Heart left ventricle (tissue), 16 donors: ENCODE data around the gene VSIG10L2. TPM values are rescaled to one million over a fixed set of nuclear protein-coding genes. Genes with fewer than 3 reads are reported as not detected.

Experiments
- ATAC-seq, 4 donors: fragments of 200-7000 bp; cut with Tn5 transposase; one replicate each; pipeline ENCODE4 v1.9.1; 2020 to 2022; ENCODE audit warnings: moderate library complexity in 4 of 4, mild to moderate bottlenecking in 3 of 4, moderate number of reproducible peaks in 1 of 4
- DNase-seq, 5 donors: peaks; one replicate each; pipeline ENCODE4 v3.0.0-alpha.2; 2020
- H3K27ac ChIP-seq, 12 donors: fragments of 200-600 bp; sonication (generic) in 4 of 12; one replicate each; pipeline versions ENCODE4 v1.5.0 to v1.8.0; 2016 to 2022; ENCODE audit warnings: mild to moderate bottlenecking in 2 of 12
- H3K27me3 ChIP-seq, 9 donors: fragments of 200-600 bp; sonication (generic) in 2 of 9; one replicate each; pipeline versions ENCODE4 v1.5.1 to v1.8.0; 2016 to 2022; ENCODE audit warnings: mild to moderate bottlenecking in 3 of 9
- H3K36me3 ChIP-seq, 9 donors: fragments of 200-600 bp; sonication (generic) in 2 of 9; one replicate each; pipeline versions ENCODE4 v1.5.0 to v1.8.0; 2018 to 2022; ENCODE audit warnings: mild to moderate bottlenecking in 2 of 9
- H3K4me1 ChIP-seq, 12 donors: fragments of 200-600 bp; sonication (generic) in 4 of 12; one replicate each; pipeline versions ENCODE4 v1.5.0 to v1.8.0; 2016 to 2022; ENCODE audit warnings: mild to moderate bottlenecking in 3 of 12
- H3K4me3 ChIP-seq, 12 donors: fragments of 200-600 bp; sonication (generic) in 4 of 12; one replicate each; pipeline versions ENCODE4 v1.5.0 to v1.8.0; 2017 to 2022; ENCODE audit warnings: mild to moderate bottlenecking in 9 of 12, moderate library complexity in 4 of 12
- H3K9me3 ChIP-seq, 12 donors: fragments of 200-600 bp; sonication (generic) in 4 of 12; one replicate each; pipeline versions ENCODE4 v1.5.0 to v1.8.0; 2016 to 2022; ENCODE audit warnings: mild to moderate bottlenecking in 1 of 12
- POLR2A ChIP-seq, 2 donors: fragments of 450-650 bp; IDR thresholded peaks; one replicate each; pipeline ENCODE4 v1.6.1; 2017; ENCODE audit warnings: antibody characterized with exemption in 2 of 2, mild to moderate bottlenecking in 2 of 2, moderate library complexity in 2 of 2
- WGBS, 4 donors: extraction: QIAGEN DNeasy Blood & Tissue Kit in 2 of 4; methylation state at CpG; one replicate each; pipeline versions ENCODE4 v1.1.5 to v1.1.7; 2013 to 2018; 5-methylcytosine and 5-hydroxymethylcytosine counted together
- intact Hi-C, 10 donors: fragments of 100-400 bp; cut with DNase I; formaldehyde crosslinking; loops; one replicate each; pipeline versions ENCODE4 v1.11.1 to v1.14.2; 2022
- polyA plus RNA-seq, 2 donors: library from polyadenylated mRNA; stranded (reverse); fragments of 200-250 nt; gene quantifications; one replicate each; pipeline ENCODE4 v1.2.3, GENCODE V29; 2013
- total RNA-seq, 9 donors: library from RNA; depleted of rRNA in 2 of 9; stranded (reverse); fragments of >200 nt in 2 of 9; fragmentation: NEBNext Ultra II Directional in 3 of 9; extraction: Animal tissue kit (Norgen Biotek cat#: 25700) in 3 of 9; gene quantifications; one replicate each; pipeline versions ENCODE4 v1.1.0 to v1.2.4, GENCODE V29; 2016 to 2023
- TF ChIP-seq, protein P1 (sequence below), 12 donors: fragments of 200-600 bp; sonication (generic) in 4 of 12; IDR thresholded peaks; one replicate each; pipeline versions ENCODE4 v1.5.0 to v1.8.0; 2018 to 2022; ENCODE audit warnings: antibody characterized with exemption in 12 of 12, mild to moderate bottlenecking in 5 of 12
- donor health status: ischemic (EF 13 %, LVEDD 7.1; RV severe dilation, severe dysfunction).
- donor health status: healthy with polysubstance abuse.
- donor health status: DM: no; HTN: yes; CAD: no.
- donor health status: DM: no; HTN: no; CAD: no.
- donor health status: ischemic (EF 25% LVEDD 6.9; RV normal size, moderate dysfunction).
- donor health status: ischemic (EF 25% LVEDD 5.7; RV mildly dilated, moderate dysfunction).
- donor health status: healthy.
- donor health status: DM: yes; HTN: yes; CAD: no.
- donor health status: ischemic (EF 35%, LVEDD 5.7; RV mildly dilated, moderate dysfunction).
- donor health status: nonischemic (EF 11% LVEDD 7.7; RV severe dilation, severe dysfunction).
- donor health status: DM: yes; HTN: yes; CAD: no.
- donor health status: PGD.
- donor health status: ischemic (EF 29% LVEDD 5.4; RV normal size, mild dysfunction).
- donor health status: nonischemic (EF 23%, LVEDD 6.1; RV moderate dilation, normal function).

The VSIG10L2 gene
- total and polyA plus RNA-seq, 11 donors: 0.04 to 0.21 (median 0.12) TPM; not detected in 8

DNA sequence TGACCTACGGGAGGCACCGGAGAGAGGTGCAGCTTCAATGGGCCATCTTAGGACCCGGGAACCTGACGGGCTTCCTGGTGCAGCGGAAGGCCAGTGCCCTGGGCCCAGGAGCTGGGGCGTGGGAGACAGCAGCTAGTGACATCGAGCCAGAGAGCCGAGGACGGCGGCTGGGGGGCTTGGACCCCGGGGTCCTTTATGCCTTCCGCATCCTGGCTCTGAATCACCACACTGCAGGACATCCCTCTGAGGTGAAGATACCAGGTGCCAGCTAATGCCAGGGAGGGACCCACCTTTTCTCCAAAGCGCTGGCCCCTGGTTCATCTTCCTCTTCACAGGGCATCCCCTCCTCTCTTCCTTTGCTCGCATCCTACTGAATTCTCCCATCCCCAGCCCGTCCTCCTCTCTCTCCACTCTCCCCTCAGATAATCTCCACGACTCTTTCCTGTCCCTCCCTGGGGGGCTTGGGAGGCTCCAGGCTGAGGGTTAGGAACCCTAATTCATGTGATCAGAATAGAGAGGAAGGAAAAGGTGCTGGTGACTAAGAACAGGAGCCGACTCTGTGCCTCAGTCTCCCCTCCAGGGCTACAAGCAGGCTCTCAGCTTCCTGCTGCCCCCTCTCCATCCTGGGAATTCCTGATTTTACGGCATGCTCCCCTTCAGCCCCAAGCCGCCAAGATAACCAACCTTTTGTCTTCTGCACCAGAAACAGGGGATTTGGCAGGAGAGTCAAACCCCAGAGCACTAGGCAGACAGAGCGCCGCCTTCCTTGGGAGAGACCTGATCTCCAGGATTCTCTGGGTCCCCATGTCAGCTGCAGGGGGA, 8.5 kb downstream of the VSIG10L2 start:
- Histone ChIP-seq H3K9me3 (no peaks in the 10 kb centered on the region), H3K4me1 (peaks cover 3 to 31% (median 16%) of the 10 kb centered on the region in 12 donors), H3K27ac (no peak overlapping the region), H3K4me3 (no peak overlapping the region), H3K36me3 (peaks cover 0 to 2% (median 0%) of the 10 kb centered on the region in 9 donors), H3K27me3 (no peaks in the 10 kb centered on the region)
- TF ChIP-seq POLR2A (IDR thresholded peaks at IDR 0.05): no peak
- TF ChIP-seq, protein P1, sequence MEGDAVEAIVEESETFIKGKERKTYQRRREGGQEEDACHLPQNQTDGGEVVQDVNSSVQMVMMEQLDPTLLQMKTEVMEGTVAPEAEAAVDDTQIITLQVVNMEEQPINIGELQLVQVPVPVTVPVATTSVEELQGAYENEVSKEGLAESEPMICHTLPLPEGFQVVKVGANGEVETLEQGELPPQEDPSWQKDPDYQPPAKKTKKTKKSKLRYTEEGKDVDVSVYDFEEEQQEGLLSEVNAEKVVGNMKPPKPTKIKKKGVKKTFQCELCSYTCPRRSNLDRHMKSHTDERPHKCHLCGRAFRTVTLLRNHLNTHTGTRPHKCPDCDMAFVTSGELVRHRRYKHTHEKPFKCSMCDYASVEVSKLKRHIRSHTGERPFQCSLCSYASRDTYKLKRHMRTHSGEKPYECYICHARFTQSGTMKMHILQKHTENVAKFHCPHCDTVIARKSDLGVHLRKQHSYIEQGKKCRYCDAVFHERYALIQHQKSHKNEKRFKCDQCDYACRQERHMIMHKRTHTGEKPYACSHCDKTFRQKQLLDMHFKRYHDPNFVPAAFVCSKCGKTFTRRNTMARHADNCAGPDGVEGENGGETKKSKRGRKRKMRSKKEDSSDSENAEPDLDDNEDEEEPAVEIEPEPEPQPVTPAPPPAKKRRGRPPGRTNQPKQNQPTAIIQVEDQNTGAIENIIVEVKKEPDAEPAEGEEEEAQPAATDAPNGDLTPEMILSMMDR (IDR thresholded peaks at IDR 0.05): no peak
- intact Hi-C loops: loop anchor here in 1 of 10 donors (10.0 kb wide), 1 partner anchor 110 kb away; the partner anchor contains the start of gene CDON
- DNase-seq (no peak), ATAC-seq (no peak)
- 90 to 94% (median 93%) methylated on average over 18 to 21 of the region's 21 CpGs for WGBS, 4 donors

DNA sequence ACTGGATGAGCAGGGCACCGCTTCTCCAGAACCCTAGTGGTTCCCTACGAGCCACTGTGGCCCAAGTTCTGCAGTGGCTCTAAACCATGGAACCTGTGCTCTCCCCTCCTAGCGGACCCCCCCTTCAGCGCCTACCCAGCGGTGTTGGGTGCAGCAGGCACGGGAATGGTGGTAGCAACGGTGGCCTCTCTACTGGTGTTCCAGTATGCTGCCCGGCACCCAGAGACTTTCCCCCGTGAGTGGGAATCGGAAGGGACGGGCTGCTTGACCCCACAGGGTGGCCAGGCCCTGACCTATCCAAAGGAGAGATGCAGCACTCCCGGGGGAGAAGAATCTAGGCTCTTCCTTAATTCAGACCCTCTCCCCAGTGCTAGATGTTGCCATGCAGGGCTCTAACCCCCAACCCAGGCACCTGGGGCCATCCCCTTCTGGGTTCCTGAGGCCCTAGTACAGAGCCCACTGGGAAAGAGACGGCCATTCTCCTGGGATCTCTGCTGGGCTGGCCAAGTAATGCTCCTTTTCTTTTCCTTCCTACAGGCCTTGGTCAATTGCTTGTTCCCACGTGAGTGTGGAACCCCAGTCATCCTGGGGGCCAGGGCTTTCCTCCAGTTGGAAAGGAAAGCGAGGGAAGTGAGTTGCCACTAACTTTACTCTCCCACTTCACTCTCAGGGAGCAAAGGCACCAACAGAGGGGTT, 9.2 kb downstream of the VSIG10L2 start:
- TF ChIP-seq, protein P1 (IDR thresholded peaks at IDR 0.05): no peak
- no peak for TF ChIP-seq POLR2A (IDR thresholded peaks at IDR 0.05)
- ATAC-seq: no peak
- intact Hi-C loops: loop anchor here in 1 of 10 donors (10.0 kb wide), 1 partner anchor 110 kb away; the partner anchor contains the start of gene CDON

DNA sequence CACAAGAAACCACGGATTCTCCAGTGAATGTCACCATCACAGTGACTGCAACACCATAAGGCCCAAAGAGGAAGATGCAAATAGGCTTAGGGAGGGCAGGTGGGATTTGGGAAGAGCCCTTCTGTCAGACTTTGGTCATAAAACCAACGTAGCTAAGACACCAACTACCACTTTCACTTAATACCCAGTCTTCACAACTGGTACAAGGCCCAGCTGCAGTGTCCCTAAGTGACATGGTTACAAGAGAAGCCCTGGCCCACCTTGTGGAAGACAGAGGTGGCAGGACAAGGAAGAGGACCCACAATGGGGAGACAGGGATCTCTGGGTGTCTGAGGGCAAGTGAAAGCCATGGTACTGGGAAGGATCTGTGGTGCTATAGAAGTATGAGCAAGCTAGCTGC, 10.0 kb downstream of the VSIG10L2 start:
- DNase-seq: no peak
- TF ChIP-seq, protein P1 (IDR thresholded peaks at IDR 0.05): no peak
- no peak for TF ChIP-seq POLR2A (IDR thresholded peaks at IDR 0.05)
- intact Hi-C loops: loop anchor here in 1 of 10 donors (10.0 kb wide), 1 partner anchor 109 kb away; the partner anchor contains the start of gene CDON

More for the DNA sequence above, 9.2 kb downstream of the VSIG10L2 start:
- Histone ChIP-seq H3K27me3 (no peaks in the 10 kb centered on the region), H3K4me3 (no peak overlapping the region), H3K36me3 (peaks cover 0 to 9% (median 0%) of the 10 kb centered on the region in 9 donors), H3K4me1 (peaks cover 3 to 31% (median 16%) of the 10 kb centered on the region in 12 donors), H3K27ac (peak overlapping the region in 2 of 12 donors; percentile 35 to 55), H3K9me3 (no peaks in the 10 kb centered on the region)
- no peak for DNase-seq
- WGBS, 4 donors: 91 to 95% (median 93%) methylated on average over 8 to 15 of the region's 15 CpGs

More for the DNA sequence above, 10.0 kb downstream of the VSIG10L2 start:
- no peaks in the 10 kb centered on the region for H3K9me3 ChIP-seq
- 88 to 100% (median 95%) methylated on average over 2 of the region's 2 CpGs for WGBS, 4 donors
- no peak overlapping the region for H3K4me3 ChIP-seq
- peaks cover 0 to 16% (median 2%) of the 10 kb centered on the region in 9 donors for H3K36me3 ChIP-seq
- H3K4me1 ChIP-seq: peaks cover under 1 to 28% (median 14%) of the 10 kb centered on the region in 12 donors
- peak overlapping the region in 8 of 12 donors; percentile 15 to 57 (median 28) for H3K27ac ChIP-seq
- H3K27me3 ChIP-seq: no peaks in the 10 kb centered on the region
- ATAC-seq: no peak
